22Rv1 (cell line): ENCODE results near the gene TMEM150C.

ENCODE experiments used
- ZFX ChIP-seq: fragments of 450-650 bp; IDR thresholded peaks from 2 replicates; pipeline ENCODE4 v1.6.1; 2017; ENCODE audit warnings: antibody characterized with exemption, borderline replicate concordance
- TF ChIP-seq, protein P1 (sequence below): fragments of 450-650 bp; IDR thresholded peaks from 2 replicates; pipeline ENCODE4 v1.5.1; 2017; ENCODE audit warnings: mild to moderate bottlenecking

DNA sequence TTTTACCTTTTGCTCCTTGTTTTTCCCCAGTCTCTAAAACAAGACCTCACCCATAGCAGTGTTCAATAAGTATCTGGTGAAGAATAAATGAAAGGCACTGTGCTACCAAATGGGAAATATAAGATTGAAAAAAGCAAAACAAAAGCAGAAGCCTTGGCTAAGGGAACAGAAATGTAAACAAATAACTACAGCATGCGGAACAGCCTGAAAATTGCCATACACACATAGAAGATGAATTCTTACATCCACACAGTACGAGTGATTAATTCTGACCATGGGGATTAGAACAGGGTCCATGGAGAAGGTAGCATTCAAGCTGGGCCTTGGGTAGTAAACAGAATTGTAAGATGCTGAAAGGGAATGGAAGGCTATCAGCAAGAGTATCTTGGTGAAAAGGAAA, 40.5 kb downstream of the TMEM150C start:
- TF ChIP-seq, protein P1, sequence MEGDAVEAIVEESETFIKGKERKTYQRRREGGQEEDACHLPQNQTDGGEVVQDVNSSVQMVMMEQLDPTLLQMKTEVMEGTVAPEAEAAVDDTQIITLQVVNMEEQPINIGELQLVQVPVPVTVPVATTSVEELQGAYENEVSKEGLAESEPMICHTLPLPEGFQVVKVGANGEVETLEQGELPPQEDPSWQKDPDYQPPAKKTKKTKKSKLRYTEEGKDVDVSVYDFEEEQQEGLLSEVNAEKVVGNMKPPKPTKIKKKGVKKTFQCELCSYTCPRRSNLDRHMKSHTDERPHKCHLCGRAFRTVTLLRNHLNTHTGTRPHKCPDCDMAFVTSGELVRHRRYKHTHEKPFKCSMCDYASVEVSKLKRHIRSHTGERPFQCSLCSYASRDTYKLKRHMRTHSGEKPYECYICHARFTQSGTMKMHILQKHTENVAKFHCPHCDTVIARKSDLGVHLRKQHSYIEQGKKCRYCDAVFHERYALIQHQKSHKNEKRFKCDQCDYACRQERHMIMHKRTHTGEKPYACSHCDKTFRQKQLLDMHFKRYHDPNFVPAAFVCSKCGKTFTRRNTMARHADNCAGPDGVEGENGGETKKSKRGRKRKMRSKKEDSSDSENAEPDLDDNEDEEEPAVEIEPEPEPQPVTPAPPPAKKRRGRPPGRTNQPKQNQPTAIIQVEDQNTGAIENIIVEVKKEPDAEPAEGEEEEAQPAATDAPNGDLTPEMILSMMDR = no peak
- no peak for TF ChIP-seq ZFX
